CD4-positive, alpha-beta T cell treated with Interleukin-4 for 4 hours (primary cell): ENCODE data around the gene GUF1.

Experiments used
- DNase-seq: peaks from one replicate; pipeline ENCODE4 v3.0.0-alpha.2; 2020

The GUF1 gene

GRCh38 chr4:44678094-44679041 is at the start of gene GUF1:
Gene GUF1 (plus strand): TSS chr4:44678420. CDS start chr4:44678623, 203 bp downstream.
- DNase-seq = peak; percentile 88

DNA sequence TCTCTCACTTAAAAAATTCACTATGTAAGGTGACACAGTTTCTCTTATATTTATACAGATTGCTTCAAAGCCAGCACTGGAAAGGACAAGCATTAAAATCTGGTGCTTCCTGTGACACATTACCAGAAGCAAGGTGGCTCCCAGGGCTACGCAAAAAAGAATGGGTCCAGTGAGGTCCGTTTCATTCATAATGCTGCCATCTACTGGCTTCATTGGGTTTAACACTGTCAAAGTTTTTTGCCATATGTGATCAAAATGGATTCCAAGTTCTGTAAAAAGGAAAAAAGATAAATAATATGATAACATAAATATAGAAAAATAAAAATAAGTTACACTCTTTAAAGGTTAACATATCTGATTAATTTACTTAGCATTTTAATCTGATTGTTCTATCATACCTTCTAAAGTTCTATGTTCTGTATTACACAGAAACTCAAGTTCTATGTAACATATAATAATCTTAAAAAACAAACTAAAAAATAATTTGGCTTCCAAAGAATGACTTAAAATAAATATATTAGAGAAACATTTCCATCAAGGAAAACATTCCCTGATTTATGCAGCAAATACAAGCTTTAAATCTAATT is 48.8 kb upstream of the GUF1 start:
- DNase-seq = peak; percentile 60

DNA sequence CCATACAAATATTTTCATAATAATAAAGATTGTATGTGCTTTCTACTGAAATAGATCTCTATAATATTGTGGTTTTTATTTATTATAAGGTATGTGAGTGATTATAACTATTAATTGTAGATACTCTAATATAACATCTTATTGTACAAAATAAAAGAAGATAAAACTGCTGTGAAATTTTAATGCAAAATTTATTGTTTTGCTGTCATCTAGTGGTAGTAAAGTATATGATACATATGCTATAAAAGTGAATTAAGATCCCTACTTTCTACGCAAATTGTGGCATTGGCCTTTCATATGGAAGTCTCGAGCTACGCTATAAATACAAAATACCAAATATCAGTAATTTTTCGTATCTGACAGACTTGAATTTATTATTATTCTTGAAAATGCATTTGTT is 46.1 kb upstream of the GUF1 start:
- no peak for DNase-seq

GRCh38 chr4:44632733-44633132 is 45.5 kb upstream of the GUF1 start:
- no peak for DNase-seq

DNA sequence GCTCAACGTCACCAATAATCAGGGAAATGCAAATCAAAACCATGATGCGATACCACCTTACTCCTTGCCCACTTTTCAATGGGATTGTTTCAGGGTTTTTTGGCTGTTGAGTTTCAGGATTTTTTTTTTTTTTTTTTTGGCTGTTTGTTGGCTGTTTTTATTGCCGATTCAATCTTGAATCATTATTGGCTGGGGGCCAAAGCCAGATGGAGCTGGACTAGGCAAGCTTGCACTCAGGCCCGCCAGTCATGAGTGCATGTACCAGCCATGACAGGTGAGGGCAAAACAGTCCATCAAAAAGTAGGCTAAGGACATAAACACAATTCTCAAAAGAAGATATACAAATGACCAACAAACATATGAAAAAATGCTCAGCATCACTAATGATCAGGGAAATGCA is 40.1 kb upstream of the GUF1 start:
- no peak for DNase-seq

DNA sequence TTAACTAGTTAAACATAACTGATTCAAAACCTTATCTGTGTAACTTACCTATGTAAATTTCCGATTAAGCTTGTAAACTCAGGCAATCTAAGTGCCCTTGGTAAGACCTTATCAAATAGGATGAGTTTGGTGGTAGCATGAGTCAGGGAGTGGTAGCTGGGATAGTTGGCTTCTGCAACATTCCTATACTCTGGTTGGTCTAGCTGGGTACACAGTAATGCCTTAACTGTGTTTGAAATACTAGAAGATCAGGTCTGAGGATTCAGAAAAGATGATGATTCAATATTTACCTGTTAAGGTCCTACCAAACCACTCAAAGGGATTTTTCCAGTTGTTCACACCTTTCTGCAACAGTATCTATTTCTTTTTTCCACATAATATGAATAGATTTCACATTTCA is 32.1 kb upstream of the GUF1 start:
- no peak for DNase-seq

GRCh38 chr4:44651425-44651824 is 26.8 kb upstream of the GUF1 start, which contains the start of gene YIPF7:
Gene YIPF7 (minus strand): TSS chr4:44651625. CDS start chr4:44650100, 1,525 bp downstream.
- no peak for DNase-seq

DNA sequence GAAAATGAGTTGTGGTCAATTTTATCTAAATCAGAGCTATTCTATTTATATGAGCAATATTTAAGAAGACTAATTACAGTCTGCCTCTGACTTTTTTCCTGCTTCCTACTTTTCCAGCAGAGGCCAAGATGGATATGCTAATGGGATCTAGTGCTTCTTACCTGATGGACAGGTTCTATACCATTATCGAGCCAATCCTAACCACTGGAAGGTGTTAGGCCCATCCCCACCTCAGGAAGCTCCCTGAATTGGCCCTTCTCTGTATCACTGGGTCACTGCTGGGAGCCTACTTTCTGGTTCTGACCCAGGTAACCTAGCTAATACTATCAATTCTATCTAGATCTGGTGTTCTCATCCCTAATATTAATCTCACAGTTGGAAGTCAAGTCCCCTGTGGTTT is 26.2 kb upstream of the GUF1 start:
- no peak for DNase-seq

DNA sequence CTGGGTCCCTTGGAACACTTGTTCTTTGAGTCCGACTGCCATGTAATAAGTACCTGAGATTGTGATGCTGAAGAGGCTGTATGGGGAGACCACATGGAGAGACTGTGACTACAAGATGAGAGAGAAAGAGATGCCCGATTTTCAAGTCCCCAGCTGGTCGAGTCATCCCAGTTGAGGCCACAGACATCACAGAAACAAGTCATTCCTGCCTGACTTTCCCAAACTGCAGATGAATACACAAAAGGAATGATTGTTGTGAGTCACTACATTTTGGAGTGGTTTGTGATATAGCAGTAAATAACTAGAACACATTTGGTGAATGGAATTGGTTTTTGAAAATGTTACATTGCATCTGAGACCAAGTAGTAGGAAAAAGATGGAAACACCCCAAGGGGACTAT is 17.8 kb upstream of the GUF1 start:
- no peak for DNase-seq

DNA sequence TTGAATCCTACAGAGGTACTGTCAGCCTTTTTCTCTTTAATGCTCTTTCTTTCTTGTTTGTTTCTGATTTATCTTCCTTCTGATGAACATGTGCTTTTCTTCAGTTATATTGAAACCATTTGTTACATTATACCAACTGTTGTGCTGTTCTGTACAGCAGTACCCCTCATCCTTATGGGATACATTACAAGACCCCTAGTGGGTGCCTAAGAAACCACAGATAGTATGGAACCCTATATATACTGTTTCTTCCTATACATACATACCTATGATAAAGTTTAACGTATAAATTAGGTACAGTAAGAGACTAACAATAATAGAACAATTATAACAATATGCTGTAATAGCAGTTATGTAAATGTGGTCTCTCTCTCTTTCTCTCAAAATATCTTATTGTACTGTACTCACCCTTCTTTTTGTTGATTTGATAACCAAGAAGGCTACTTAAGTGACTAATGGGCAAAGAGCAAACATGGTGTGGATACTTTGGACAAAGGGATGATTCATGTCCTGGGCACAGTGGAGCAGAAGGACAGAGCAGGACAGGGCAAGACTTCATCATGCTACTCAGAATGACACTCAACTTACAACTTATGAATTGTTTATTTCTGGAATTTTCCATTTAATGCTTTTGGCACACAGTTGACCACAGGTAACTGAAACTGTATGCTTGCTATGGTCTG is 16.1 kb upstream of the GUF1 start:
- DNase-seq = no peak

DNA sequence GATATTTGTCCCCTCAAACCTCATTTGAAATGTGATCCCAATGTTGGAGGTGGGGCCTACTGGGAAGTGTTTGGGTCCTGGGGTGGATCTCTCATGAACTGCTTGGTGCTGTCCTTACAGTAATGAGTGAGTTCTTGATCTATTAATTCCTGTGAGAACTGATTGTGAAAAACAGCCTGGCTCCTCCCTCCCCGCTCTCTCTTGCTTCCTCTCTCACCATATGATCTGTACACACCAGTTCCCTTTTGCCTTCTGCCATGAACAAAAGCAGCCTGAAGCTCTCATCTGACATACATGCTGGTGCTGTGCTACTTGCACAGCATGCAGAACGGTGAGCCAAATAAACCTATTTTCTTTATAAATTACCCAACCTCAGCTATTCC is 15.6 kb upstream of the GUF1 start:
- no peak for DNase-seq

- DNase-seq = no peak
These were observed 14.5 kb upstream of the GUF1 start for GRCh38 chr4:44663539-44664263.

- no peak for DNase-seq
These were observed 9.7 kb upstream of the GUF1 start for GRCh38 chr4:44668526-44668925.

GRCh38 chr4:44670506-44671199 is 7.6 kb upstream of the GUF1 start:
- DNase-seq = no peak

- DNase-seq = no peak
These were observed 6.6 kb upstream of the GUF1 start for GRCh38 chr4:44671636-44672035.

DNA sequence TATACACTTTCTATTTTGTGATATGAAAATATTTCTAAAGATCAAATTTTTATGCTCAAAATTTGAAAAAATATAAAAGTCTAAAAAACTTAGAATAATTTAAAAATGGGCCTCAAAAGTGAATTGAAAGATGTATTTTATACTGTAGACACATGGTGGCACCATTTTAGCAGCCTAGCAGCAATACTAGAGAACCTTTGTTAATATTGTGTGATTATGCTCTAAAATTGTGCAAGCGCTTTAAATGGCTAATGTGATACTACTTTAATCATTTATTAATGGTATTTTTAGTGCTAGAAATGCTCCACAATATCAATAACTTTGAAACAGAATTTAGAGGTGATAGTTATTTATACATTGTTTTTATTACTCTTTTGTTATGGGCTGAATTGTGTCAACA is 3.7 kb upstream of the GUF1 start:
- DNase-seq = no peak

GRCh38 chr4:44675366-44675765 is 2.9 kb upstream of the GUF1 start:
- no peak for DNase-seq

GRCh38 chr4:44679060-44679459 is 840 bp downstream of the GUF1 start:
- peak; percentile 1 for DNase-seq

DNA sequence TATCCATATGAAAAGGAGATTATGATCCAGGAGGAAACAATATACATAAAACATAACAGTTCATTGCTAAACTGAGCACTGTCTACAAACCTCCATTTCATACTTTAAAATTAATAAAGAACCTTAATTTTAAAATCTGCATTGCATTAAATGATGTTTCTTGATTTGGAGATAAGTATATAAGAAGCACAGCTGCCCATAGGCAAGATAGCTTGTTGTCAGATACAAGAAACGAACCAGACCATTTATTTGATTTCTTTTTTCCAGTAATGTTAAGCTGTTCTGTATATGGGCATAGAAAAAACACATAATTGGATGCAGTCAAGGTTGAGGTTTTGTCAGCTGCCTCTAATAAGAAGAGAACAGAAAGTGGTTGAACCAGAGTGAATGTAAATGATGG is 6.4 kb downstream of the GUF1 start:
- DNase-seq = no peak

DNA sequence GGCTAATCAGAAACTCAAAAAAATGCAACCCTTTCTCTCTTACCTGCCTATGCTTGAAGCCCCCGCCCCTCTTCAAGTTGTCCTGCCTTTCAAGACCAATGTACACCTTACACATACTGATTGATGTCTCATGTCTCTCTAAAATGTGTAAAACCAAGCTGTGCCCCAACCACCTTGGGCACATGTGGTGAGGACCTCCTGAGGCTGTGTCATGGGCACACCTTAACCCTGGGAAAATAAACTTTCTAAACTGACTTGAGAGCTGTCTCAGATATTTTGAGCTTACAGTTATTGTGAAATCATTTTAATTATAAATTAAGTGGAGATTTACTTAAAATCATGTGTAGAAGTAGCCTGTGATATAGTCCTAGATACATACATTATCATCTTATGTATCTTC is 22.2 kb downstream of the GUF1 start:
- DNase-seq = no peak

GRCh38 chr4:44701037-44701436 is 22.8 kb downstream of the GUF1 start:
- no peak for DNase-seq

GRCh38 chr4:44704673-44705072 is 26.5 kb downstream of the GUF1 start:
- DNase-seq = no peak

- no peak for DNase-seq
These were observed 34.9 kb downstream of the GUF1 start for GRCh38 chr4:44713125-44713524.
